ENCODE data around the gene ACOD1.
A peak's percentile ranks its signal among the peaks of the same experiment; 100 is the strongest.
"Not testable (repeated sequence)": the region's sequence is repeated elsewhere in the genome, so short reads cannot be mapped to it uniquely, and the experiment has no call there.

ACOD1 gene

DNA sequence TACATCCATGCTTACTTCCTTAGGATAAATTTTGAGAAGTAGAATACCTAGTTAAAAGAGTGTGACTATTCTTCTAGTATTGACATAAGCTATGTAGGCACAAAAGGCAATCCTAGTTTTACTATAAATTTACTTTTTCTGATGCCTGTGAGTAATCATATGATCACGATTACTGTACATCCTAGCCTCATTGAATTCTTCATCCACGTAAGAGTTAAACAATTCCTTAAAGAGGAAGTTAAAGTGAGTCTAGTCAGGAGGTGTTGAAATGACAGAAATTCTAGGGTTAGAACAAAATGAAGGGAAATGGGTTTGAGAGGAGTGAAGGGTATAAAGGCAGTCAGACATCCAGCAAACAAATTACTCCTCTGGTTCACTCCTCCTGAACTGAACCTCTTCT, at the start of gene ACOD1:
TSS of gene ACOD1 (plus strand) at position 363 of the 400 bp plus-strand sequence. CDS start 48 bp downstream, outside the sequence.
- DNase-seq: no peak

- not testable (repeated sequence) for DNase-seq
Observed at GRCh38 chr13:76899066-76899465, 49.2 kb upstream of the ACOD1 start.

- DNase-seq: peak; percentile 48
Observed at GRCh38 chr13:76903544-76904162, 44.7 kb upstream of the ACOD1 start.

GRCh38 chr13:76904507-76904906, 43.8 kb upstream of the ACOD1 start:
- DNase-seq: no peak

DNA sequence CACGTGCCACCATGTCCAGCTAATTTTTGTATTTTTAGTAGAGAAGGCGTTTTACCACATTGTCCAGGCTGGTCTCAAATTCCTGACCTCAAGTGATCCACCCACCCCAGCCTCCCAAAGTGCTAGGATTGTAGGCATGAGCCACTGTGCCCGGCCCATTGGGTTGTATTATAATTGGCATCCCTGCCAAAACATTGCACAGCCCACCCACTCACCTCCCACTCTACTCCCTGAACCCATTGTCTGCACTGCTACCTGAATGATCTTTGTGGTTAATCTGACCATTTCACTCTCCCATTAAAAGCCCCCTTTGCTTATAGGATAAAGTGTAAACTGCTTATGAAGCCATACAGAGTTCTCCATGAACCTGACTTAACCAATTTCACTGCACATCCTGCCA, 35.8 kb upstream of the ACOD1 start:
- no peak for DNase-seq

DNA sequence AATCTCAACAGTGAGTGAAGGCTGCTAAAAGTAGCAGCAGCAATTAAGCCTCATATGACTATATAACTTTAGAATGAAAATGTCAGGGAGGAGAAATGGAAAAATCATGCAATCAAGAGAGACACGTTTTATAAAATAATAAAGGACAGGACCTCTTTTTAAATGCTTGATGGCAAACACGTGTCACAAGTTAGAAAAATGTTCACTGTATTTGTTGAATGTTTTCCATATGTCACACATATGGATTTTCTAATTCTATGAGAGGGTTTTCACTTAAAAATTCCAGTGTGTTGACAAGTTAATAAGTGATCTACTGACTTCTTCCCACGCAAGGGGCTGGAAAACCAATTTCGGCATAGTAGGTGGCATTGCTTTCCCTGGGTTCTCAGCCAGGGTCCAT, 34.4 kb upstream of the ACOD1 start:
- DNase-seq: no peak

DNA sequence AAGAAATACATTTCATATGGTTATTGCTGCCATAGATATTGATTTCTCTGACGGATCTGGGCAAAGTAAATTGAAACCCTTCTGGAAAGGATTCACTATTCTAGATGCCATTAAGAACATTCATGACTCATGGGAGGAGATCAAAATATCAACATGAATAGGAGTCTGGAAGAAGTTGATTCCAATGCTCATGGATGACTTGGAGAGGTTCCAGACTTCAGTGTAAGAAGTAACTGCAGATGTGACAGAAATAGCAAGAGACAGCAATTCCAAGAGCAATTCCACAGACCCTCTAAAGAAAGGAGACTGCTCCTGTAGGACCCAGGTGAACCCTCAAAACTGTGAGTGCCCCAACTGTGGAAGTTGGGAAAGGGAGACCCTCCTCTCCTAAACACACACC, 31.2 kb upstream of the ACOD1 start:
- no peak for DNase-seq

GRCh38 chr13:76917755-76918481, 30.4 kb upstream of the ACOD1 start:
- not testable (repeated sequence) for DNase-seq

DNA sequence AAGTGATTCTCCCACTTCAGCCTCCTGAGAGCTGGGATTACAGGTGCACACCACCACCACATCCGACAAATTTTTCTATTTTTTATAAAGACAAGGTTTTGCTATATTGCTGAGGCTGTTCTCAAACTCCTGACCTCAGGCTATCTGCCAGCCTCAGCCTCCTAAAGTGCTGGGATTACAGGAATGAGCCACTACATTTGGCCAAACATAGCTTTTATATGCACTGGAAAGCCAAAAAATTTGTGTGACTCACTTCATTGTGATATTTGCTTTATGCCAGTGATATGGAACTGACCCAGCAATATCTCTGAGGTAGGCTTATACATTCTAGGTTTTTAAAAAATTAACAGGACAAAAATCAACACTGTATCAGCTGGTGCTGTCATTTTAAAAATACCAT, 26.8 kb upstream of the ACOD1 start:
- no peak for DNase-seq

DNA sequence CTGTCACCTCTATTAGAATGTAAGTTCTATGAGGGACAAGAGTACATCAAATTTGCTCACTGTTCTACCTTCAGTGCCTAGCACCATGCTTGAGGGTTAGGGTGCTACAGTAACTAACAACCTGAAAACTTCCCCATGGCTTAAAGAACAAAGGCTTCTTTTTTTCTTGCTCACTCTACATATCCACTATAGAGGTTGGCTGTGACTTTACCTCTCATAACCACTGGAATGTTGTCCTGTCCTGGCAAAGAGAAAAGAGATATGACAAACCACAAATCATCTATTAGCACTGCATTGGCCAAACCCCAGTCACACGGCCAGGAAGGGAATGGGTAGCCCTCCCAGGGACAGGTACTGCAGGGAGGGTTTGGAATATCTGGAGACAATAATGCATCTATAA, 23.2 kb upstream of the ACOD1 start:
- DNase-seq: no peak

DNA sequence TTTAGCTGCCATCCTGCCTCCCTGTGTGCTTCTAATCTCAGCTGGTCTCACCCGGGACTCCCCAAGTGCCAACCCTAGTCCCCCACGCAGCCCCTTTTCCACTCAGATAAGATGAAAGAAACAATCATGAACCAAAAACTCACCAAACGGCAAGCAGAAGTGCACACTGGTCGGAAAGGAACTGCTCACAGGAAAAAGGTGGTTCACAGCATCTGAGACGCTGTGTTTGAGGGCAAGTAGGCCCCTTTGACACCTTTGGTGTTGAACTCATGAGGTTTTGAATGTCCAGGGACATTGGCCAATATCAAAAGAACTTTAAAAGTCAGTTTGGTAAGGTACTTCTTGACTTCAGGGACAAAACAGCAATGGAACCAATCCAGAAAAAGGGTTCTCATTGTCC, 20.4 kb upstream of the ACOD1 start:
- DNase-seq: no peak

DNA sequence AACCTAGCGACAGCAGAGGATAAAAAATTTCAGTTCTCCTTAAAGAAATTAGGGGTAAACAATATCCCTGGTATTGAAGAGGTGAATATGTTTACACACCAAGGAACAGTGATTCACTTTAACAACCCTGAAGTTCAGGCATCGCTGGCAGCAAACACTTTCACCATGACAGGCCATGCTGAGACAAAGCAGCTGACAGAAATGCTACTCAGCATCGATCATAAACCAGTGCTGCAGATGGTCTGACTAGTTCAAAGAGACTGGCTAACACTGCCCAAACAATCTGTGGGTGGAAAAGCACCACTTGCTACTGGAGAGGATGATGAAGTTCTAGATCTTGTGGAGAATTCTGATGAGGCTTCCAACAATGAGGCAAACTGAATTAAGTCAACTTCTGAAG, 19.9 kb upstream of the ACOD1 start:
- DNase-seq: no peak

GRCh38 chr13:76929320-76929719, 19.0 kb upstream of the ACOD1 start:
- DNase-seq: no peak

- no peak for DNase-seq
Observed at GRCh38 chr13:76929851-76930374, 18.4 kb upstream of the ACOD1 start.

DNA sequence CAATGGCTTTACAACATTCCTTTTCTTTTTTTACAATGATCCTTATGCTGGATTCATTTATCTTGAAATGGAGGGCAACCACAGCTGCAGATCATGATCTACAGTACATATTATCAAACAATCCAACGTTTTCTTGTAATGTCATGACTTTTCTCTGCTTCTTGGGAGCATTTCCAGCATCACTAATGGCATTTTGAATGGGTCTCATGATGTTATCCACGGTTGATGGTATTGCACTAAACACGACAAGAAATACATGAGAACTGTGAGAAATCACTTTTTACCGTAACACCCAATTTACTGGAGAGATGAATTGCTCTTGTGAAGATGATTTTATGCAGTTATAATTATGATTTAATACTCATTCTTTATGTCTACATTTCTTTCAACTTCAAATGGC, 16.2 kb upstream of the ACOD1 start:
- DNase-seq: no peak

- DNase-seq: no peak
Observed at GRCh38 chr13:76934671-76935070, 13.6 kb upstream of the ACOD1 start.

DNA sequence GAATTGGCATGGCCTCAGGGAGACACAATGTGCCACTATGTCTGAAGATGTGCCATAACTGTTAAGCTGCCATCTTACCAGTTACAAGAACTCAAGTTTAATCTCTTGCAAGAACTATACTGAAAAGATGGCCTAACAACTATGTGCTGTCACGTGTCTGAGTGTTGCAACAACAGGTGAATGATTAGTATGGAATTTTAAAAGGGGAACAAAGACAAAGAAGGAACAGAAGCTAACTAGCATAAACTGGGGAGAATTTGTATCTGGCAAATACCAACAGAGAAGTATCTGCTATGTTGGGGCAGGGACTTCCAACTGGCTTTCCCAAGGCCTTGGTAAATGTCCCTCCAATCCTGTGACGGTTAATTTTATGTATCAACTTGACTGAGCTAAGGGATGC, 11.5 kb upstream of the ACOD1 start:
- no peak for DNase-seq

DNA sequence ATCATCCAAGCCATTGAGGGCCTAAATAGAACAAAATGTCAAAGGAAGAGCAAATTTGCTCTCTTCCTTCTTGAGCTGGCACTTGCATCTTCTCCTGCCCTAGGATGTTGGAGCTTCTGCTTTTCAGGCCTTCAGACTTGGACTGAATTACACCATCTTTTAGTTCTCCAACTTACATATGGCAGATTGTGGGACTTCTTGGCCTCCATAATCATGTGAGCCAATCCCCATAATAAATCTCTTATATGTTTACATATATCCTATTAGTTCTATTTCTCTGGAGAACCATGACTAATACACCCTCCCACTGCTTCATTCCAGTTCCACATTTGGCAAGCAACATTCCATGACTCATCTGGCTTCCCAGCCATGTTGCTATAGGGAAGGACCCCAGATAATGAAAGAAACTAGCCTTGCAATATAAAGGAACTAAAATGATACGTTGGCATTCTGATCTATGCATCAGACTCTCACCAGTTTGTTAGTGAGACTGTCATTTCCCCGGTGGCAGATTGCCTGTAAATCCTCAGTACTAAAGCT, 11.0 kb upstream of the ACOD1 start:
- no peak for DNase-seq

GRCh38 chr13:76939215-76939614, 9.1 kb upstream of the ACOD1 start:
- DNase-seq: no peak

GRCh38 chr13:76942363-76942762, 5.9 kb upstream of the ACOD1 start:
- DNase-seq: no peak

- DNase-seq: no peak
Observed at GRCh38 chr13:76943646-76944045, 4.7 kb upstream of the ACOD1 start.

GRCh38 chr13:76944456-76944855, 3.9 kb upstream of the ACOD1 start:
- DNase-seq: no peak

GRCh38 chr13:76950101-76950500, 1.8 kb downstream of the ACOD1 start:
- DNase-seq: no peak

- no peak for DNase-seq
Observed at GRCh38 chr13:76953968-76954367, 5.7 kb downstream of the ACOD1 start.
